IPS-15b (cell line): Measurements from ENCODE around the gene EDARADD.
"Not testable (repeated sequence)": the region's sequence is repeated elsewhere in the genome, so short reads cannot be mapped to it uniquely, and the experiment has no call there.

Experiments
- H3K27me3 ChIP-seq: one replicate; pipeline ENCODE4 v1.6.1; 2013; ENCODE audit warnings: low read length; ENCODE audit not compliant: control insufficient read depth, insufficient read depth
- H3K36me3 ChIP-seq: one replicate; pipeline ENCODE4 v1.6.1; 2013; ENCODE audit warnings: low read length; ENCODE audit not compliant: control insufficient read depth, insufficient read depth
- H3K4me1 ChIP-seq: one replicate; pipeline ENCODE4 v1.6.1; 2013; ENCODE audit warnings: mild to moderate bottlenecking, low read length; ENCODE audit not compliant: control insufficient read depth, insufficient read depth
- H3K4me3 ChIP-seq: one replicate; pipeline ENCODE4 v1.5.1; 2013; ENCODE audit warnings: low read depth, low read length
- H3K9ac ChIP-seq: one replicate; pipeline ENCODE4 v1.6.1; 2013; ENCODE audit warnings: low read depth, mild to moderate bottlenecking, low read length
- H3K9me3 ChIP-seq: one replicate; pipeline ENCODE4 v1.6.1; 2013; ENCODE audit warnings: mild to moderate bottlenecking, low read length; ENCODE audit not compliant: control insufficient read depth, insufficient read depth

EDARADD gene

GRCh38 chr1:236393681-236394481, at the start of gene EDARADD:
Gene EDARADD, plus strand, starts transcription at chr1:236394286. Its CDS starts 159 bp downstream, at chr1:236394445.
- no peak within 1 kb of the TSS for H3K9ac ChIP-seq
- no peaks in the 10 kb centered on the region for H3K4me1 ChIP-seq
- no peaks in the 10 kb centered on the region for H3K36me3 ChIP-seq
- H3K9me3 ChIP-seq, result no peaks in the 10 kb centered on the region
- peak within 1 kb of the TSS; percentile 63 for H3K4me3 ChIP-seq
- H3K27me3 ChIP-seq, result peaks cover 21% of the 10 kb centered on the region

- Histone ChIP-seq H3K9ac (no peak overlapping the region), H3K36me3 (no peaks in the 10 kb centered on the region), H3K4me3 (no peak overlapping the region), H3K9me3 (no peaks in the 10 kb centered on the region), H3K27me3 (no peaks in the 10 kb centered on the region), H3K4me1 (no peaks in the 10 kb centered on the region)
Measured at GRCh38 chr1:236345728-236346127, 48.4 kb upstream of the EDARADD start.

GRCh38 chr1:236348071-236348470, 46.0 kb upstream of the EDARADD start:
- Histone ChIP-seq H3K27me3 (no peaks in the 10 kb centered on the region), H3K9me3 (no peaks in the 10 kb centered on the region), H3K36me3 (no peaks in the 10 kb centered on the region), H3K9ac (no peak overlapping the region), H3K4me1 (no peaks in the 10 kb centered on the region), H3K4me3 (no peak overlapping the region)

- Histone ChIP-seq H3K4me3 (no peak overlapping the region), H3K27me3 (no peaks in the 10 kb centered on the region), H3K4me1 (no peaks in the 10 kb centered on the region), H3K36me3 (no peaks in the 10 kb centered on the region), H3K9ac (no peak overlapping the region), H3K9me3 (no peaks in the 10 kb centered on the region)
Measured at GRCh38 chr1:236350308-236350707, 43.8 kb upstream of the EDARADD start.

GRCh38 chr1:236351875-236352573, 42.1 kb upstream of the EDARADD start:
- H3K9ac ChIP-seq, result no peak overlapping the region

GRCh38 chr1:236352747-236353146, 41.3 kb upstream of the EDARADD start:
- H3K27me3 ChIP-seq, H3K9me3 ChIP-seq, H3K9ac ChIP-seq, H3K36me3 ChIP-seq, H3K4me3 ChIP-seq, H3K4me1 ChIP-seq: not testable (repeated sequence)

More at GRCh38 chr1:236351875-236352573, 42.1 kb upstream of the EDARADD start:
- no peak overlapping the region for H3K4me3 ChIP-seq
- no peaks in the 10 kb centered on the region for H3K27me3 ChIP-seq
- H3K36me3 ChIP-seq, result no peaks in the 10 kb centered on the region
- no peaks in the 10 kb centered on the region for H3K9me3 ChIP-seq
- H3K4me1 ChIP-seq, result no peaks in the 10 kb centered on the region

- Histone ChIP-seq H3K27me3 (no peaks in the 10 kb centered on the region), H3K9me3 (no peaks in the 10 kb centered on the region), H3K9ac (no peak overlapping the region), H3K36me3 (no peaks in the 10 kb centered on the region), H3K4me3 (no peak overlapping the region), H3K4me1 (no peaks in the 10 kb centered on the region)
Measured at GRCh38 chr1:236353813-236354212, 40.3 kb upstream of the EDARADD start.

GRCh38 chr1:236354330-236355147, 39.5 kb upstream of the EDARADD start:
- no peaks in the 10 kb centered on the region for H3K4me1 ChIP-seq
- no peak overlapping the region for H3K4me3 ChIP-seq
- H3K9me3 ChIP-seq, result no peaks in the 10 kb centered on the region
- H3K36me3 ChIP-seq, result no peaks in the 10 kb centered on the region
- no peaks in the 10 kb centered on the region for H3K27me3 ChIP-seq
- no peak overlapping the region for H3K9ac ChIP-seq

GRCh38 chr1:236356141-236356540, 37.9 kb upstream of the EDARADD start:
- no peaks in the 10 kb centered on the region for H3K36me3 ChIP-seq
- H3K9ac ChIP-seq, result no peak overlapping the region
- H3K27me3 ChIP-seq, result no peaks in the 10 kb centered on the region
- H3K4me3 ChIP-seq, result no peak overlapping the region
- H3K9me3 ChIP-seq, result no peaks in the 10 kb centered on the region
- H3K4me1 ChIP-seq, result no peaks in the 10 kb centered on the region

GRCh38 chr1:236361909-236362590, 32.0 kb upstream of the EDARADD start:
- Histone ChIP-seq H3K9me3 (no peaks in the 10 kb centered on the region), H3K4me3 (no peak overlapping the region), H3K27me3 (no peaks in the 10 kb centered on the region), H3K4me1 (no peaks in the 10 kb centered on the region), H3K36me3 (no peaks in the 10 kb centered on the region), H3K9ac (no peak overlapping the region)

- Histone ChIP-seq H3K4me3 (no peak overlapping the region), H3K9ac (no peak overlapping the region), H3K9me3 (no peaks in the 10 kb centered on the region), H3K27me3 (no peaks in the 10 kb centered on the region), H3K36me3 (no peaks in the 10 kb centered on the region), H3K4me1 (no peaks in the 10 kb centered on the region)
Measured at GRCh38 chr1:236363237-236363636, 30.8 kb upstream of the EDARADD start.
